Activated T-cell treated with anti-CD3 and anti-CD28 coated beads for 24 hours (primary cell): ENCODE data around the gene ITGB4.
"Not testable (repeated sequence)": the region's sequence is repeated elsewhere in the genome, so short reads cannot be mapped to it uniquely, and the experiment has no call there.

ENCODE experiments used
- DNase-seq: peaks from one replicate; pipeline ENCODE4 v3.0.0-alpha.2; 2020; ENCODE audit warnings: low read depth

ITGB4 gene

GRCh38 chr17:75753514-75754377, 32.5 kb downstream of the ITGB4 start:
- peak; percentile 59 for DNase-seq

- no peak for DNase-seq
Measured at GRCh38 chr17:75754378-75755204, 33.3 kb downstream of the ITGB4 start.

- no peak for DNase-seq
Measured at GRCh38 chr17:75755205-75755901, 34.1 kb downstream of the ITGB4 start.

GRCh38 chr17:75755990-75756389, 34.7 kb downstream of the ITGB4 start:
- DNase-seq = no peak

- DNase-seq = no peak
Measured at GRCh38 chr17:75756451-75757085, 35.3 kb downstream of the ITGB4 start.

- no peak for DNase-seq
Measured at GRCh38 chr17:75757086-75757681, 35.9 kb downstream of the ITGB4 start.

- DNase-seq = no peak
Measured at GRCh38 chr17:75758131-75758905, 37.1 kb downstream of the ITGB4 start.

GRCh38 chr17:75759457-75759856, 38.2 kb downstream of the ITGB4 start:
- no peak for DNase-seq

GRCh38 chr17:75759978-75760640, 38.9 kb downstream of the ITGB4 start:
- not testable (repeated sequence) for DNase-seq

GRCh38 chr17:75762513-75763268, 41.4 kb downstream of the ITGB4 start:
- no peak for DNase-seq

GRCh38 chr17:75763269-75763607, 42.0 kb downstream of the ITGB4 start:
- no peak for DNase-seq

GRCh38 chr17:75763613-75764416, 42.6 kb downstream of the ITGB4 start:
- DNase-seq = no peak

- no peak for DNase-seq
Measured at GRCh38 chr17:75764417-75764710, 43.1 kb downstream of the ITGB4 start.

GRCh38 chr17:75764711-75765421, 43.6 kb downstream of the ITGB4 start, which contains the start of gene GALK1:
Gene GALK1 (minus strand): TSS chr17:75765192. CDS start chr17:75765136, 56 bp downstream.
- DNase-seq = peak; percentile 64

GRCh38 chr17:75765981-75766380, 44.7 kb downstream of the ITGB4 start:
- DNase-seq = no peak

GRCh38 chr17:75767881-75768280, 46.6 kb downstream of the ITGB4 start:
- no peak for DNase-seq

GRCh38 chr17:75769536-75769935, 48.3 kb downstream of the ITGB4 start:
- no peak for DNase-seq
